MM.1S (cell line): ENCODE results near the gene LGALS9.

Experiments used
- DNase-seq: peaks from one replicate; pipeline ENCODE4 v3.0.0-alpha.2; 2015
- H2AFZ ChIP-seq: fragments of 300-600 bp; sonication (generic); 2 replicates; pipeline ENCODE4 v1.6.0; 2016; ENCODE audit warnings: antibody characterized with exemption, low read length
- H3F3A ChIP-seq: fragments of 300-600 bp; sonication (generic); 2 replicates; pipeline ENCODE4 v1.6.1; 2016; ENCODE audit warnings: mild to moderate bottlenecking, antibody characterized with exemption, low read length, moderate library complexity, mixed read lengths; ENCODE audit not compliant: insufficient read depth
- H3K27ac ChIP-seq: fragments of 300-600 bp; sonication (generic); 2 replicates; pipeline ENCODE4 v1.5.1; 2016; ENCODE audit warnings: mild to moderate bottlenecking, low read length
- H3K27me3 ChIP-seq: fragments of 300-600 bp; sonication (generic); replicated peaks from 2 replicates; pipeline ENCODE4 v1.6.0; 2016; ENCODE audit warnings: low read length; ENCODE audit not compliant: insufficient read depth
- H3K36me3 ChIP-seq: fragments of 300-600 bp; sonication (generic); replicated peaks from 2 replicates; pipeline ENCODE4 v1.6.1; 2016; ENCODE audit warnings: mild to moderate bottlenecking, low read length, mixed read lengths; ENCODE audit not compliant: insufficient read depth
- H3K4me1 ChIP-seq: fragments of 300-600 bp; sonication (generic); 2 replicates; pipeline ENCODE4 v1.6.1; 2016; ENCODE audit warnings: low read length, mixed read lengths
- H3K4me2 ChIP-seq: fragments of 300-600 bp; sonication (generic); 2 replicates; pipeline ENCODE4 v1.6.0; 2016; ENCODE audit warnings: low read depth, low read length
- H3K4me3 ChIP-seq: fragments of 300-600 bp; sonication (generic); 2 replicates; pipeline ENCODE4 v1.5.1; 2016; ENCODE audit warnings: low read length, mixed read lengths
- H3K79me2 ChIP-seq: fragments of 300-600 bp; sonication (generic); 2 replicates; pipeline ENCODE4 v1.6.1; 2016; ENCODE audit warnings: mixed run types, low read length, mixed read lengths
- H3K9ac ChIP-seq: fragments of 300-600 bp; sonication (generic); 2 replicates; pipeline ENCODE4 v1.6.1; 2016; ENCODE audit warnings: low read length, mixed read lengths
- H3K9me2 ChIP-seq: fragments of 300-600 bp; sonication (generic); replicated peaks from 2 replicates; pipeline ENCODE4 v1.6.1; 2016; ENCODE audit warnings: mild to moderate bottlenecking, low read length, mixed read lengths; ENCODE audit not compliant: insufficient read depth
- H3K9me3 ChIP-seq: fragments of 300-600 bp; sonication (generic); replicated peaks from 2 replicates; pipeline ENCODE4 v1.6.1; 2016; ENCODE audit warnings: mild to moderate bottlenecking, low read length, mixed read lengths; ENCODE audit not compliant: insufficient read depth
- H4K20me1 ChIP-seq: fragments of 300-600 bp; sonication (generic); 2 replicates; pipeline ENCODE4 v1.6.1; 2016; ENCODE audit warnings: mild to moderate bottlenecking, low read length, moderate library complexity, mixed read lengths; ENCODE audit not compliant: insufficient read depth
- EZH2 ChIP-seq: fragments of 300-600 bp; sonication (generic); optimal IDR thresholded peaks from 2 replicates; pipeline ENCODE3; 2017; ENCODE audit warnings: low read depth, mild to moderate bottlenecking, antibody characterized with exemption, low read length, mixed read lengths
- EZH2phosphoT487 ChIP-seq: fragments of 300-600 bp; sonication (generic); IDR thresholded peaks from 2 replicates; pipeline ENCODE4 v1.6.1; 2018; ENCODE audit warnings: antibody characterized with exemption, low read length
- TF ChIP-seq, protein P1 (sequence below): fragments of 300-600 bp; sonication (generic); IDR thresholded peaks from 2 replicates; pipeline ENCODE4 v1.5.1; 2016; ENCODE audit warnings: antibody characterized with exemption, low read length, mixed read lengths

LGALS9 gene

DNA sequence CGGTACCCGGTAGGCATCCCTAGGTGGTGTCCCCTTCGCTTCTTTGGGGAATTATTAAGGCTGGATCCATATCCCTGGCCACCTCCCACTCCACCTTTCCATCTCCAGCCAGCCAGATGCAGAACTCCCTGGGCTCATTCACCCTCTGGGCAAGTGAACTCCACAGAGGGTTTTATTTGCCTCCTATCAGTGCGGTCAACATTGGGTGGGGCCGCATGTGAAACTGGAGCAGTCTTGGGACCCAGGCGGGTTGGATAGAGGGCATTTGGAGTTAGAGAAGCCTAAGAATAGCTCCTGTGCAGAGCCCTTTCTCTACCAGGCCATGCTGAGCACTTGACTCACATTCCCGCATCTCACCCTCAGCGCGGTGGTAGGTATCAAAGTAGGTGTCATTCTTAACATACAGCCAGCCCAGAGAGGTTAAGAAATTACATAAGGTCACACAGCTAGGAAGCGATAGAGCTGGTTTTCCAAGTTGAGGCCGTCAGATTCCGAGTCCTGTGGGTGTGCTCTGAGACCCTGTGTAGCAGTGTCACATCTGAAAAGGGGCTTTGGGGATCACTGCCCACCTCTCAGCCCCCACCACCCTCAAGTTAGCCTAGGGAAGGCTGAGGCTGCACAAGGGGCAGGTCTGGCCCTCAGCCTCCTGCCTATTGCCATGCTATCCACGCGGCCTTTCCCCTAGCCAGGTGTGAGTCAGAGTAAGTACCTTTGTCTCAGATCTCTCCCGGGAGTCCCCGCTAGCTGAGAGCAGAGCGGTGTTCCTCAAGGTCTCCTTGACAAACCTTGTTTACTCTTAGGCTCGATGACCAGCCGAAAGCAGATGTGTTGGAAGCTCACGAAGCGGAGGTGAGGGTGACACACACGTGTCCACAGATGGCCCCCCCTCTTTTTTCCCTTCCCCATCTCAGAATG, 26.9 kb upstream of the LGALS9 start:
- Histone ChIP-seq H4K20me1 (no peaks in the 10 kb centered on the region), H3K9me2 (no peaks in the 10 kb centered on the region), H3F3A (no peaks in the 10 kb centered on the region), H3K4me2 (no peak overlapping the region), H3K9ac (no peak overlapping the region), H3K27me3 (no peaks in the 10 kb centered on the region), H3K4me3 (no peak overlapping the region), H3K79me2 (no peaks in the 10 kb centered on the region), H3K4me1 (no peaks in the 10 kb centered on the region), H3K9me3 (no peaks in the 10 kb centered on the region), H3K27ac (no peak overlapping the region), H3K36me3 (no peaks in the 10 kb centered on the region), H2AFZ (no peak overlapping the region)
- DNase-seq, result no peak
- TF ChIP-seq, protein P1, sequence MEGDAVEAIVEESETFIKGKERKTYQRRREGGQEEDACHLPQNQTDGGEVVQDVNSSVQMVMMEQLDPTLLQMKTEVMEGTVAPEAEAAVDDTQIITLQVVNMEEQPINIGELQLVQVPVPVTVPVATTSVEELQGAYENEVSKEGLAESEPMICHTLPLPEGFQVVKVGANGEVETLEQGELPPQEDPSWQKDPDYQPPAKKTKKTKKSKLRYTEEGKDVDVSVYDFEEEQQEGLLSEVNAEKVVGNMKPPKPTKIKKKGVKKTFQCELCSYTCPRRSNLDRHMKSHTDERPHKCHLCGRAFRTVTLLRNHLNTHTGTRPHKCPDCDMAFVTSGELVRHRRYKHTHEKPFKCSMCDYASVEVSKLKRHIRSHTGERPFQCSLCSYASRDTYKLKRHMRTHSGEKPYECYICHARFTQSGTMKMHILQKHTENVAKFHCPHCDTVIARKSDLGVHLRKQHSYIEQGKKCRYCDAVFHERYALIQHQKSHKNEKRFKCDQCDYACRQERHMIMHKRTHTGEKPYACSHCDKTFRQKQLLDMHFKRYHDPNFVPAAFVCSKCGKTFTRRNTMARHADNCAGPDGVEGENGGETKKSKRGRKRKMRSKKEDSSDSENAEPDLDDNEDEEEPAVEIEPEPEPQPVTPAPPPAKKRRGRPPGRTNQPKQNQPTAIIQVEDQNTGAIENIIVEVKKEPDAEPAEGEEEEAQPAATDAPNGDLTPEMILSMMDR, result no peak
- TF ChIP-seq EZH2phosphoT487, result no peak
- TF ChIP-seq EZH2, result no peak

DNA sequence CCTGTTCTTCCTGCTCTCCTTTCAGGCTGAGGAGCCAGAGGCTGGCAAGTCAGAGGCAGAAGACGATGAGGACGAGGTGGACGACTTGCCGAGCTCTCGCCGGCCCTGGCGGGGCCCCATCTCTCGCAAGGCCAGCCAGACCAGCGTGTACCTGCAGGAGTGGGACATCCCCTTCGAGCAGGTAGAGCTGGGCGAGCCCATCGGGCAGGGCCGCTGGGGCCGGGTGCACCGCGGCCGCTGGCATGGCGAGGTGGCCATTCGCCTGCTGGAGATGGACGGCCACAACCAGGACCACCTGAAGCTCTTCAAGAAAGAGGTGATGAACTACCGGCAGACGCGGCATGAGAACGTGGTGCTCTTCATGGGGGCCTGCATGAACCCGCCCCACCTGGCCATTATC, 25.6 kb upstream of the LGALS9 start:
- Histone ChIP-seq H3K9me3 (no peaks in the 10 kb centered on the region), H2AFZ (no peak overlapping the region), H3K4me2 (no peak overlapping the region), H3K36me3 (no peaks in the 10 kb centered on the region), H3K9ac (no peak overlapping the region), H3K27me3 (no peaks in the 10 kb centered on the region), H3K27ac (no peak overlapping the region), H3K9me2 (no peaks in the 10 kb centered on the region), H4K20me1 (no peaks in the 10 kb centered on the region), H3F3A (no peaks in the 10 kb centered on the region), H3K4me3 (no peak overlapping the region), H3K79me2 (no peaks in the 10 kb centered on the region), H3K4me1 (no peaks in the 10 kb centered on the region)
- TF ChIP-seq, protein P1, result no peak
- TF ChIP-seq EZH2phosphoT487 (no peak), EZH2 (no peak)
- DNase-seq, result no peak

DNA sequence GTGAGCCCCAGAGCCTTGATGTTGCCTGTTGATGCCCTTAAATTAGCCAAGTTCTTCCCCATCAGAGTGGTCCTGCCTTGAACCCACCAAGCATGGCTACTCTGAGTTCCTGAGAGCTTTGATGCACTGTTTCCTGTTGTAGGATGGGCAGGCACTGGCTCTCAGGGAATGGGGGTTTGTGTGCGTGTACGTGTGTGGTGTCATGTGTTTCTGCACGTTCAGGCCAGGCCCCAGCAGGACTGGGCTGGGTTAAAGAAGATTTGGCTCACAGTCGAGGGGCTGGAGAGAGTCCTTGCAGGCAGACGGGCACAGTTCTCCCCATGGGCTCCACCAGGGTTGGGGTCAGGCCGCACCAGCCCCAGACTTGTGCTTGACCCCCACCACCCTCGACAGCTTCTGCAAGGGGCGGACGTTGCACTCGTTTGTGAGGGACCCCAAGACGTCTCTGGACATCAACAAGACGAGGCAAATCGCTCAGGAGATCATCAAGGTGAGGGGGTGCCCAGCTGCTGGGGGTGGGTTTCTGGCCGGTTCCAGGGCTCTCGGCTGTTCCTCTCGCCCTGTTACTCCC, 23.4 kb upstream of the LGALS9 start:
- Histone ChIP-seq H3K4me3 (no peak overlapping the region), H3K36me3 (no peaks in the 10 kb centered on the region)

More for the DNA sequence above, 23.4 kb upstream of the LGALS9 start:
- H3K4me1 ChIP-seq, result peaks cover 8% of the 10 kb centered on the region
- TF ChIP-seq EZH2 (no peak), EZH2phosphoT487 (no peak)
- TF ChIP-seq, protein P1, result no peak
- H3F3A ChIP-seq, result no peaks in the 10 kb centered on the region
- no peaks in the 10 kb centered on the region for H3K9me2 ChIP-seq
- no peak for DNase-seq
- H3K9ac ChIP-seq, result no peak overlapping the region
- H3K9me3 ChIP-seq, result no peaks in the 10 kb centered on the region
- H3K27ac ChIP-seq, result no peak overlapping the region
- H3K27me3 ChIP-seq, result no peaks in the 10 kb centered on the region
- no peak overlapping the region for H2AFZ ChIP-seq
- H4K20me1 ChIP-seq, result no peaks in the 10 kb centered on the region
- no peaks in the 10 kb centered on the region for H3K79me2 ChIP-seq
- no peak overlapping the region for H3K4me2 ChIP-seq
